Stimulated activated CD4-positive, alpha-beta T cell treated with anti-CD3 and anti-CD28 coated beads, Interleukin-12 subunit alpha, Interleukin-12 subunit beta, amount 100 ng/mL, for 24 hours (primary cell): ENCODE measurements around the gene DOCK6.

Source experiments
- DNase-seq, 2 experiments: peaks; one replicate each; pipeline ENCODE4 v3.0.0-alpha.2; 2020; ENCODE audit warnings: low read depth in 2 of 2

DOCK6 gene

GRCh38 chr19:11278670-11279069 lies 16.3 kb upstream of the DOCK6 start:
- DNase-seq = no peak

GRCh38 chr19:11274533-11275086 lies 12.3 kb upstream of the DOCK6 start:
- DNase-seq = no peak

DNA sequence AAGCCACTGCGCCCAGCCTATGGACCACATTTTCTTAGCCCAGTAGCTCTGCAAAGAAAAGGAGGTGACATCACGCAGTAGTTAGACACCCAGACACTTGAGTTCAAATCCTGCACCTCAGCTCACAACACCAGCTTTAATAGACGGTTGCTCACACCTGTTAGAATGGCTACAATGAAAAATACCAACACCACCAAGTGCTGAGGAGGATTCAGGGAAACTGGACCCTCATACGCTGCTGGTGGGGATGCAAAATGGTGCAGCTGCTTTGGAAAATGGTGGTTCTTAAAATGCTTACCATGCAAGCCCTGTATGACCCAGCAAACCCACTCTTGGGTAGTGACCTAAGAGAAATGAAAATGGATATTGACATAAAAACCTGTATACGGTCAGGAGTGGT lies 11.7 kb upstream of the DOCK6 start:
- DNase-seq = no peak

- DNase-seq = no peak
Measured at GRCh38 chr19:11273296-11273695, 11.0 kb upstream of the DOCK6 start.

- no peak for DNase-seq
Measured at GRCh38 chr19:11269408-11269807, 7.1 kb upstream of the DOCK6 start.

GRCh38 chr19:11268783-11269267 lies 6.5 kb upstream of the DOCK6 start:
- no peak for DNase-seq

GRCh38 chr19:11267316-11268085 lies 5.2 kb upstream of the DOCK6 start:
- no peak for DNase-seq

DNA sequence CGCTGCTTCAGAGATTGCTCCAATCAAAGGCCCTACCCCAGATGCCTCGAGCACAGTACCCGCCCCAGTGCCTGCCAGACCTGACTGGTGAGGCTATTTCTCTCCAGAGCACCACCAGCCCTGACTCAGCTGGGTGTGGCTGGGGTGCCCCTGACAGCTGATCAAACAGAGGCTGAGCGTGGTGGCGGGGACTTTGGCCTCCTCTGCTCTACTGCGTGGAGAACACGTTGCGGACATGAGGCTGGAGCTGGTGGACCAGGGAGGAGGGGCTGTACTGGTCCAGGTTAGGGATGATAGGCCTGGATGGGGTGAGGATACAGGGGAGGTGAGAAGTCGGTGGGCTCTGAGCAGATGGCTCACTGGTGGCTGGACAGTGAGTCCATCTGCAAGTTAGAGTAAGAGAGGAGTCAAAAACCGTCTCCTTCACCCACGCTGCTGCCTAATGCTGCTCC lies 3.5 kb upstream of the DOCK6 start:
- DNase-seq = no peak

DNA sequence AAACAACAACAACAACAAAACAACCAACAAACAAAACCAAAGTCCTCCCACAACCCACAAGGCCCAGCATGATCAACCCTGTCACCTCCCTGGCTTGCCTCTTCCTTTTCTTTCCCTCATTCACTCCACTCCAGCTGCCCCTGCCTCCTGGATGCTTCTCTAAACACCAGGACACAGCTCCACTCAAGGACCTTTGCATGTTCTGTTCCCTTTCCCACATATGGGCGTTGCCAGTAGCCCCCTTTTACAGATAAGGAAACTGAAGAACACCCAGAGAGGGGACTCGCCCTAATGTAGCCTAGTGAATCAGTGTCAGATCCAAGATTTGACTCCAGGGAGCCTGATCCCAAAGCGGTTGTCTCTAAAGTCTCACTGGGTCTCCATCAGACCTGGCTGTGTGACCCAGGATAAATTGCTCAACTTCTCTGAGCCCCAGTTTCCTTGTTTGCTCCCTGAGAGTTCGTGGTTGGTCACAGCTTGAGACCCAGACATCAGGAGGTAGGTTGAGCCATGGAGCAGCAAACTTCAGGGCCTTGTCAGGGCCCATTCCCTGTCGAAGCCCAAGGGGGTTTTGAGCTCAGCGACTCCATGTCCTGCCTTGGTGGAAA lies 3.0 kb upstream of the DOCK6 start:
- no peak for DNase-seq

- DNase-seq = no peak
Measured at GRCh38 chr19:11264452-11265176, 2.3 kb upstream of the DOCK6 start.

DNA sequence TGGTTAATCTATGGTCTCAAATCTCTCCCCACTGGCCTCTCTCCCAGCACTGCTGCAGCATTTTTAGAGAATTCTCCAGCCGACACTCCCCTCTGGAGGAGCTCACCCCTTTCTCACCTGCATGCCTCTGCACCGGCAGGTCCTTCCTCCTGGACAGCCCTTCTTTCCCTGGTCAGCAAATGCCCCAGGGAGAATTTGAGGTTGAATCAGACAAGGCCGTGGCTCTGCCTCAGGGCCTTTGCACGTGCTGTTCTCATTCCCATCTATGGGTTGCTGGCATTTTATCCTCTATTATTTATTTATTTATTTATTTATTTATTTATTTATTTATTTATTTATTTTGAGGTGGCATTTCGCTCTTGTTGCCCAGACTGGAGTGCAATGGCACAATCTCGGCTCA lies 1.4 kb upstream of the DOCK6 start:
- DNase-seq = no peak

GRCh38 chr19:11261431-11261970 lies 823 bp downstream of the DOCK6 start:
- DNase-seq = no peak

DNA sequence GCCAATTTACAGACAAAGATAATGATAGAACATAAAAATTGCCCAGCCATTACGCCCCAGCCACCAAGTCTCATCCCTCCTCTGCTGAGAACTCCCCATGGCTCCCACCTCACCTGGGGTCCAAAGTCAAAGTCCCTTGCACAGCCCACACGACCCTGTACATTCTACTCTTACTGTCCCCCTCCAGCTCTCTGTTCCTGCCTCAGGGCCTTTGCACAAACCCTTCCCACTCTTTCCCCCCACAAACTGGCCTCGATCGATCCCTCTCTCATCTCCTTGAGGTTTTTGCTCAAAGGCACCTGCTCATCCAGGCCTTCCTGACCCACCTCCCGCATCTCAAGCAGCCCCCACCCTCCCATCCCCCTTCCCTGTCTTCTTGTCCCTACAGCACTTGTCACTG lies 1.3 kb downstream of the DOCK6 start:
- no peak for DNase-seq

GRCh38 chr19:11257846-11258380 lies 4.4 kb downstream of the DOCK6 start:
- DNase-seq = no peak

DNA sequence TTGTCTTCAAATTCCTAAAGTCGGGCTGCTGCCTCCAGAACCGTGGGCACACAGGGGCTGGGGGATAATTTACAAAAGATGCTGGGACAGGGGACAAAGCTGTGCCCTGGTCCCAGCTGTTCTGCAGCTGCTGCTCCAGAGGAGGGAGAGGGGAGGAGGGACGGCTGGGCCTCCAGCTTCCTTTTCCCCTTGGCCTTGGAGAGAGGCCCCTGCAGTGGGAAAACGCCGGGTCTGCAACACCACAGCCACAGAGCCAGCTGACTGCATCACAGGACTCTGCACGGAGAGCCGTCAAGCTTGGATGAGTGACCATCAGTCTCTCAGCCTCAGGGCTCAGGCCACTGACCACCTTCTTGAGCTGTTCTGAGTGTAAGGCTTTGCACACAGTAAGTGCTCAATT lies 6.1 kb downstream of the DOCK6 start:
- no peak for DNase-seq

GRCh38 chr19:11254666-11255065 lies 7.7 kb downstream of the DOCK6 start:
- no peak for DNase-seq

GRCh38 chr19:11252665-11253355 lies 9.5 kb downstream of the DOCK6 start:
- no peak for DNase-seq

DNA sequence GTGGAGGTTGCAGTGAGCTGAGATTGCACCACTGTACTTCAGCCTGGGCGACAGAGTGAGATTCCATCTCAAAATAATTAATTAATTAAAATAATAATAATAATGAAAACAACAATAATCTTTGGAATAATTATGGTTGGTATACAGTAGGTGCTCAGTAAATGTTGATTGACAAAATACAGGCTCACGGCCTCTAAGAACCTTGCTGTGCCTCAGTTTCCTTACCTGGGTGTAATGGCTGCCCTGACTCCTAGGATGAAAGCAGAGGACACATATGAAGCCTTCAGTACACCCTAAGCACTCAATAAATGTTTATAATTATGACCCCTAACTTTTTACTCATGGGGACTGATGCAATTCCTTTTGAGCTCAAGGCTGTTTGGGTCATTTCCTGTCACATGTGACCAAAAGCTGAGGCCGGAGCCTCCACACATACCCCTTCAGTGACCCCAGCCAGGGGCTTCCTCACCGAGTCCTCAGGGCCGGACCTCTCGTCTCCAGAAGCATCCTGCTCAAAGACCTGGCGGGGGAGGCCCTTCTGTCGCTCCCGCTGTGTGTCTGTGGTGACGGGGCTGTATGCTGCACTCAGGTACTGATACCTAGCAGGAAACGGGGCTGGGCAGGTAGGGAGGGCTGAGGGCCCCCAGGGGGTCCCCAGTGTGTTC lies 10.5 kb downstream of the DOCK6 start:
- no peak for DNase-seq

- DNase-seq = no peak
Measured at GRCh38 chr19:11251217-11251616, 11.1 kb downstream of the DOCK6 start.

GRCh38 chr19:11248852-11249251 lies 13.5 kb downstream of the DOCK6 start:
- no peak for DNase-seq

GRCh38 chr19:11247934-11248333 lies 14.4 kb downstream of the DOCK6 start:
- DNase-seq = no peak
